Panc1 (cell line): ENCODE data around the gene CDH23. TPM values are rescaled to one million over a fixed set of nuclear protein-coding genes. Genes with fewer than 3 reads are reported as not detected.

Source experiments
- ATAC-seq: fragments of 200-7000 bp; cut with Tn5 transposase; 2 replicates; pipeline ENCODE4 v1.9.1; 2020; ENCODE audit warnings: mild to moderate bottlenecking, moderate library complexity
- BruUV-seq: library from RNA; stranded (reverse); fragments of 400-500 nt; replicated peaks from 2 replicates; lab custom pipeline; 2021; lab: Mats Ljungman, UMichigan
- CTCF ChIA-PET: fragments of 300-600 bp; sonication (Branson Sonifier 250); formaldehyde crosslinking; loops from one replicate; lab custom pipeline; 2022; ENCODE audit warnings: antibody characterized with exemption; lab: Charles Lee
- POLR2A ChIA-PET: fragments of 300-600 bp; sonication (Branson Sonifier 250); formaldehyde crosslinking; loops from one replicate; lab custom pipeline; 2022; ENCODE audit warnings: antibody characterized with exemption; lab: Charles Lee
- DNase-seq: peaks from one replicate; pipeline ENCODE4 v3.0.0-alpha.2; 2010; ENCODE audit warnings: low read depth, low spot score
- H3K27ac ChIP-seq: 2 replicates; pipeline ENCODE4 v1.5.1; 2011; ENCODE audit warnings: mild to moderate bottlenecking, low read length, inconsistent platforms
- H3K27me3 ChIP-seq: fragments of 200-500 bp; sonication (Bioruptor generic); 2 replicates; pipeline ENCODE4 v1.6.0; 2014; ENCODE audit warnings: low read length, inconsistent platforms; ENCODE audit not compliant: control insufficient read depth, insufficient read depth
- H3K36me3 ChIP-seq: fragments of 200-500 bp; sonication (Bioruptor generic); 2 replicates; pipeline ENCODE4 v1.5.1; 2014; ENCODE audit warnings: inconsistent platforms, mild to moderate bottlenecking, low read length, moderate library complexity; ENCODE audit not compliant: control insufficient read depth, insufficient read depth
- H3K4me1 ChIP-seq: 2 replicates; pipeline ENCODE4 v1.5.1; 2011; ENCODE audit warnings: inconsistent platforms, mild to moderate bottlenecking, low read length, moderate library complexity; ENCODE audit not compliant: control insufficient read depth, insufficient read depth
- H3K4me3 ChIP-seq, 2 experiments: 2 replicates each; pipeline ENCODE4 v1.5.1; 2011 to 2012; ENCODE audit warnings: low read depth in 2 of 2, low read length in 2 of 2, mild to moderate bottlenecking in 2 of 2, inconsistent platforms in 1 of 2, moderate library complexity in 1 of 2
- H3K9me3 ChIP-seq: fragments of 200-500 bp; sonication (Bioruptor generic); 2 replicates; pipeline ENCODE4 v1.5.1; 2014; ENCODE audit warnings: low read depth, mild to moderate bottlenecking, inconsistent platforms, low read length, moderate library complexity; ENCODE audit not compliant: control insufficient read depth, insufficient read depth
- CTCF ChIP-seq: fragments of 450-650 bp; IDR thresholded peaks from 2 replicates; pipeline ENCODE4 v1.5.1; 2017; ENCODE audit warnings: mild to moderate bottlenecking
- POLR2AphosphoS5 ChIP-seq: IDR thresholded peaks from 2 replicates; pipeline ENCODE4 v1.6.1; 2012; ENCODE audit warnings: mild to moderate bottlenecking, low read depth, low read length, moderate library complexity
- REST ChIP-seq, 2 experiments: IDR thresholded peaks; 2 replicates each; pipeline ENCODE4 v1.6.1; 2011 to 2012; ENCODE audit warnings: low read depth in 2 of 2, control low read depth in 1 of 2, low read length in 1 of 2, mild to moderate bottlenecking in 1 of 2, moderate library complexity in 1 of 2; ENCODE audit not compliant: insufficient read depth in 1 of 2
- SIN3A ChIP-seq: IDR thresholded peaks from 2 replicates; pipeline ENCODE4 v1.6.1; 2012; ENCODE audit warnings: low read depth, mild to moderate bottlenecking, low read length, moderate library complexity, borderline replicate concordance; ENCODE audit not compliant: insufficient read depth
- TCF7L2 ChIP-seq: IDR thresholded peaks from 2 replicates; pipeline ENCODE4 v1.6.1; 2011; ENCODE audit warnings: mild to moderate bottlenecking, low read depth, low read length, inconsistent platforms
- in situ Hi-C: cut with HindIII; loops from 2 replicates; pipeline ENCODE4 v1.10.0; 2016; ENCODE audit warnings: low sequenced_read_pairs, low pct_unique_long_range_greater_than_20kb
- intact Hi-C: fragments of 100-400 bp; cut with micrococcal nuclease; formaldehyde crosslinking; loops from one replicate; pipeline ENCODE4 v1.10.0; 2022; ENCODE audit not compliant: unreplicated experiment
- total RNA-seq: library from RNA; stranded (reverse); gene quantifications from one replicate; pipeline ENCODE4 v1.2.1, GENCODE V29; 2021; ENCODE audit not compliant: unreplicated experiment

CDH23 gene
- total RNA-seq, 1 experiment from 2014 or later, result 2.7 TPM

DNA sequence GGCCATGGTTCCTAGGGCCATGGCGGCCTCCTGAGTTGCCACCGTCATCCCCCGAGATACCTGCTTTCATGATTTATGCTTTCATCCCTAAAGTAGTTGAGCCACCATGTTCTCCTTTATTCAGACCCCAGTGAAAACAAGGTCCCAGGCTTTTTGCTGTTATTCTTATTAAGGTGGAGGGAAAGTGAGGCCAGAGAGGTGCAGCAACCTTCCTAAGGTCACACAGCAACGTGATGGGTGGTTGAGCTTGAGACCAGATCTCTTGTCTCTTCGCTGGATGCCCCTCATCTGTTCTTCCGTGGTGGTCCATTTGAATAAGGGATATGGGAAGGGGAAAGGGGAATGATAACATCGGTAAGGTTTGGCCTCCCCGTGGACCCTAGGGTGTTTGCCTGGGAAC lies 180.6 kb downstream of the CDH23 start:
- DNase-seq (no peak), ATAC-seq (no peak)
- H3K4me1 ChIP-seq, result peaks cover 6% of the 10 kb centered on the region; the same call in 1 of the 2 replicates
- no TSS peak for BruUV-seq
- in situ Hi-C loops (no loop called here), intact Hi-C loops (no loop called here)
- H3K27me3 ChIP-seq, result no peaks in the 10 kb centered on the region
- no peaks in the 10 kb centered on the region for H3K9me3 ChIP-seq
- no peaks in the 10 kb centered on the region for H3K36me3 ChIP-seq
- no peak overlapping the region for H3K4me3 ChIP-seq
- ChIA-PET CTCF (no interaction called here), POLR2A (no interaction called here)
- H3K27ac ChIP-seq, result no peak overlapping the region
- TF ChIP-seq POLR2AphosphoS5, result no peak
- no peak for TF ChIP-seq CTCF
- no peak for TF ChIP-seq SIN3A
- TF ChIP-seq REST (IDR thresholded peaks at IDR 0.05; ENCODE audit: insufficient read depth in 1 of 2, low read depth in 2 of 2, low read length in 1 of 2), result no peak
- TF ChIP-seq TCF7L2, result no peak

GRCh38 chr10:71578069-71578468 lies 181.3 kb downstream of the CDH23 start:
- TF ChIP-seq POLR2AphosphoS5 (no peak), REST (IDR thresholded peaks at IDR 0.05; ENCODE audit: insufficient read depth in 1 of 2, low read depth in 2 of 2, low read length in 1 of 2) (peak; percentile 74 to 77)
- H3K9me3 ChIP-seq, result no peaks in the 10 kb centered on the region
- BruUV-seq, result no TSS peak
- H3K27me3 ChIP-seq, result no peaks in the 10 kb centered on the region
- no peak for DNase-seq
- H3K4me3 ChIP-seq, result no peak overlapping the region
- ChIA-PET CTCF (interaction anchor here (0.6 kb wide), 1 partner anchor 29 kb away, joined by 3 read pairs; no protein-coding TSS in a partner anchor), POLR2A (no interaction called here)
- no peak overlapping the region for H3K27ac ChIP-seq
- in situ Hi-C loops, result no loop called here
- intact Hi-C loops, result no loop called here
- peaks cover 6% of the 10 kb centered on the region; the same call in 1 of the 2 replicates for H3K4me1 ChIP-seq
- no peak for ATAC-seq
- no peaks in the 10 kb centered on the region for H3K36me3 ChIP-seq
